Panc1 (cell line): ENCODE measurements around the gene NGF. TPM values are rescaled to one million over a fixed set of nuclear protein-coding genes. Genes with fewer than 3 reads are reported as not detected.
"Not testable (repeated sequence)": the region's sequence is repeated elsewhere in the genome, so short reads cannot be mapped to it uniquely, and the experiment has no call there.

ENCODE experiments used
- ATAC-seq: fragments of 200-7000 bp; cut with Tn5 transposase; 2 replicates; pipeline ENCODE4 v1.9.1; 2020; ENCODE audit warnings: mild to moderate bottlenecking, moderate library complexity
- BruUV-seq: library from RNA; stranded (reverse); fragments of 400-500 nt; replicated peaks from 2 replicates; lab custom pipeline; 2021; lab: Mats Ljungman, UMichigan
- CTCF ChIA-PET: fragments of 300-600 bp; sonication (Branson Sonifier 250); formaldehyde crosslinking; loops from one replicate; lab custom pipeline; 2022; ENCODE audit warnings: antibody characterized with exemption; lab: Charles Lee
- POLR2A ChIA-PET: fragments of 300-600 bp; sonication (Branson Sonifier 250); formaldehyde crosslinking; loops from one replicate; lab custom pipeline; 2022; ENCODE audit warnings: antibody characterized with exemption; lab: Charles Lee
- DNase-seq: peaks from one replicate; pipeline ENCODE4 v3.0.0-alpha.2; 2010; ENCODE audit warnings: low read depth, low spot score
- H3K27ac ChIP-seq: 2 replicates; pipeline ENCODE4 v1.5.1; 2011; ENCODE audit warnings: mild to moderate bottlenecking, low read length, inconsistent platforms
- H3K27me3 ChIP-seq: fragments of 200-500 bp; sonication (Bioruptor generic); 2 replicates; pipeline ENCODE4 v1.6.0; 2014; ENCODE audit warnings: low read length, inconsistent platforms; ENCODE audit not compliant: control insufficient read depth, insufficient read depth
- H3K36me3 ChIP-seq: fragments of 200-500 bp; sonication (Bioruptor generic); 2 replicates; pipeline ENCODE4 v1.5.1; 2014; ENCODE audit warnings: inconsistent platforms, mild to moderate bottlenecking, low read length, moderate library complexity; ENCODE audit not compliant: control insufficient read depth, insufficient read depth
- H3K4me1 ChIP-seq: 2 replicates; pipeline ENCODE4 v1.5.1; 2011; ENCODE audit warnings: inconsistent platforms, mild to moderate bottlenecking, low read length, moderate library complexity; ENCODE audit not compliant: control insufficient read depth, insufficient read depth
- H3K4me3 ChIP-seq, 2 experiments: 2 replicates each; pipeline ENCODE4 v1.5.1; 2011 to 2012; ENCODE audit warnings: low read depth in 2 of 2, low read length in 2 of 2, mild to moderate bottlenecking in 2 of 2, inconsistent platforms in 1 of 2, moderate library complexity in 1 of 2
- H3K9me3 ChIP-seq: fragments of 200-500 bp; sonication (Bioruptor generic); 2 replicates; pipeline ENCODE4 v1.5.1; 2014; ENCODE audit warnings: low read depth, mild to moderate bottlenecking, inconsistent platforms, low read length, moderate library complexity; ENCODE audit not compliant: control insufficient read depth, insufficient read depth
- CTCF ChIP-seq: fragments of 450-650 bp; IDR thresholded peaks from 2 replicates; pipeline ENCODE4 v1.5.1; 2017; ENCODE audit warnings: mild to moderate bottlenecking
- POLR2AphosphoS5 ChIP-seq: IDR thresholded peaks from 2 replicates; pipeline ENCODE4 v1.6.1; 2012; ENCODE audit warnings: mild to moderate bottlenecking, low read depth, low read length, moderate library complexity
- REST ChIP-seq, 2 experiments: IDR thresholded peaks; 2 replicates each; pipeline ENCODE4 v1.6.1; 2011 to 2012; ENCODE audit warnings: low read depth in 2 of 2, control low read depth in 1 of 2, low read length in 1 of 2, mild to moderate bottlenecking in 1 of 2, moderate library complexity in 1 of 2; ENCODE audit not compliant: insufficient read depth in 1 of 2
- SIN3A ChIP-seq: IDR thresholded peaks from 2 replicates; pipeline ENCODE4 v1.6.1; 2012; ENCODE audit warnings: low read depth, mild to moderate bottlenecking, low read length, moderate library complexity, borderline replicate concordance; ENCODE audit not compliant: insufficient read depth
- TCF7L2 ChIP-seq: IDR thresholded peaks from 2 replicates; pipeline ENCODE4 v1.6.1; 2011; ENCODE audit warnings: mild to moderate bottlenecking, low read depth, low read length, inconsistent platforms
- in situ Hi-C: cut with HindIII; loops from 2 replicates; pipeline ENCODE4 v1.10.0; 2016; ENCODE audit warnings: low sequenced_read_pairs, low pct_unique_long_range_greater_than_20kb
- intact Hi-C: fragments of 100-400 bp; cut with micrococcal nuclease; formaldehyde crosslinking; loops from one replicate; pipeline ENCODE4 v1.10.0; 2022; ENCODE audit not compliant: unreplicated experiment
- total RNA-seq: library from RNA; stranded (reverse); gene quantifications from one replicate; pipeline ENCODE4 v1.2.1, GENCODE V29; 2021; ENCODE audit not compliant: unreplicated experiment

The NGF gene
- total RNA-seq, 1 experiment from 2014 or later: not detected

DNA sequence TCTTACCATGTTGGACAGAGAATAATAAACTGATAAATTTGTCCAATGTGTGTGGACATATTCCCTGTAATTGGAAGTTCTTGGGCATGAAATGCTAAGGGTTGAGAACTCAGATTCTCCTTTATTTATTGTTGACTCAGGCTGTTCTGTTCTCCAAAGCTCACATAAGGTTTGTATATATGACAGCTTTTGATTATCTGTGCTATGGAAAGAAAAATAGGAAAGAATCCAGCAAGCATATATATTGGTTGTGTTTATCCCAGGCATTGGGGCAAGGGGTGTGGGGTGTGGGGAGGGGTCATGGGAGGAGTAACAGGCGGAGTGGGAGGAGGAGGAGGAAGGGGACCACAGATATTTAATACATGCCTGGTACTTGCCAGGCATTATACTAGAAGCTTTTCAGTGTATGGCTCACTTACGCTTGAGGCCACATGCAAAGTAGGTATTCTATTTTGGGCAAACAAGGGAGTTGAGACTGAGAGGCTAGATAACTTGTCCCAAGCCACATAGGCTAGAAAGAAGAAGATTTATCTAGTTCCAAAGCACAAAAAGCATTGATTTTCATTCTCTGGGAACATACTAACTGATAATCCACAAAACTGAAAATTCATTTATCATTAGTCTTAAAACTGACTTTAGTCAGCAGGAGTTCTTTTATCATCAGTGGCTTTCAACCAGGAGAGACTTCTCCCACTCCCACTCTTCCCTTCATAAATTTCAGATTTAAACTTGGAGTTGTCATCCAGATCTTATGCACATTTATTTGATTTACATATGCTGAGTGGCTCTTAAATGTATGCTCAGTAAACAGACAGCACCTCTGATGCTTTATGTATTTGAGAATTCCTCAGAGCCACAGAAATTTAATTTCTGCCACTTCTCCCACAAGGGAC is 27.2 kb downstream of the NGF start:
- no peak overlapping the region for H3K27ac ChIP-seq
- H3K27me3 ChIP-seq: no peaks in the 10 kb centered on the region
- BruUV-seq: no TSS peak
- no peak overlapping the region for H3K4me3 ChIP-seq
- ChIA-PET POLR2A (no interaction called here), CTCF (no interaction called here)
- no peaks in the 10 kb centered on the region for H3K9me3 ChIP-seq
- ATAC-seq (no peak), DNase-seq (no peak)
- in situ Hi-C loops (no loop called here), intact Hi-C loops (no loop called here)
- TF ChIP-seq REST (IDR thresholded peaks at IDR 0.05; ENCODE audit: insufficient read depth in 1 of 2, low read depth in 2 of 2, low read length in 1 of 2) (no peak), SIN3A (no peak), POLR2AphosphoS5 (no peak), TCF7L2 (no peak), CTCF (no peak)
- no peaks in the 10 kb centered on the region for H3K4me1 ChIP-seq
- no peaks in the 10 kb centered on the region for H3K36me3 ChIP-seq

- in situ Hi-C loops, H3K9me3 ChIP-seq, intact Hi-C loops, CTCF ChIA-PET, H3K4me1 ChIP-seq, POLR2A ChIA-PET, H3K27ac ChIP-seq, BruUV-seq, DNase-seq, ATAC-seq, H3K36me3 ChIP-seq, H3K27me3 ChIP-seq, H3K4me3 ChIP-seq: not testable (repeated sequence)
These were observed 28.5 kb downstream of the NGF start for GRCh38 chr1:115309504-115309903.

DNA sequence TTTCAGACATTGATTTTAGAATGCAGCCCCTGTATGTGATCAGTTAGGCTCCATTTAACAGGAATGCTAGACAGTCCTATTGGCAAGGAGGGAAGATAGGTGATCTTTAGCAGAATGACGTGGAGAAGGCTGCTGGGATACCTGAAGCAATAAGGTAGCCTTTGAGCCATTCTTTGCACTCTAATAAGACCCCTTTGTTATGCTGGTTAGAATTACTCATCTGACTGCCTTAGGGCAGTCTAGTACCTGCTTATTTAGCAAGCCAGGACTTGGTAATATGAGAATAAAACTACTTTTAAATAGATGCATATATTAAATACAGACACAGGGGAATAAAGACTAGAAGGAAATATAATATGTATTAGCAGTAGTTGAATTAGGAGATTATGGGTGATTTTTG is 29.1 kb downstream of the NGF start:
- intact Hi-C loops (no loop called here), in situ Hi-C loops (no loop called here)
- no peak for TF ChIP-seq REST (IDR thresholded peaks at IDR 0.05; ENCODE audit: insufficient read depth in 1 of 2, low read depth in 2 of 2, low read length in 1 of 2)
- TF ChIP-seq POLR2AphosphoS5: no peak
- no peak for TF ChIP-seq SIN3A
- no peak for TF ChIP-seq TCF7L2
- TF ChIP-seq CTCF: no peak
- Histone ChIP-seq H3K9me3 (no peaks in the 10 kb centered on the region), H3K27me3 (no peaks in the 10 kb centered on the region), H3K27ac (no peak overlapping the region), H3K36me3 (no peaks in the 10 kb centered on the region), H3K4me1 (no peaks in the 10 kb centered on the region), H3K4me3 (no peak overlapping the region)
- DNase-seq (no peak), ATAC-seq (no peak)
- ChIA-PET POLR2A (no interaction called here), CTCF (no interaction called here)
- BruUV-seq: no TSS peak
